NCI-H1105 treated with DMSO at 0.1 percent for 48 hours (cell line): ENCODE data around the gene VMAC.
"Not testable (repeated sequence)": the region's sequence is repeated elsewhere in the genome, so short reads cannot be mapped to it uniquely, and the experiment has no call there.

Experiments used
- DNase-seq: peaks from one replicate; lab custom pipeline; 2025; lab: John Stamatoyannopoulos, UW

Gene VMAC, protein sequence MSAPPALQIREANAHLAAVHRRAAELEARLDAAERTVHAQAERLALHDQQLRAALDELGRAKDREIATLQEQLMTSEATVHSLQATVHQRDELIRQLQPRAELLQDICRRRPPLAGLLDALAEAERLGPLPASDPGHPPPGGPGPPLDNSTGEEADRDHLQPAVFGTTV

GRCh38 chr19:5904352-5905113, at the start of gene VMAC:
Gene VMAC, plus strand, starts transcription at chr19:5904872. Its CDS starts 19 bp downstream, at chr19:5904891.
- peak; percentile 100 for DNase-seq

DNA sequence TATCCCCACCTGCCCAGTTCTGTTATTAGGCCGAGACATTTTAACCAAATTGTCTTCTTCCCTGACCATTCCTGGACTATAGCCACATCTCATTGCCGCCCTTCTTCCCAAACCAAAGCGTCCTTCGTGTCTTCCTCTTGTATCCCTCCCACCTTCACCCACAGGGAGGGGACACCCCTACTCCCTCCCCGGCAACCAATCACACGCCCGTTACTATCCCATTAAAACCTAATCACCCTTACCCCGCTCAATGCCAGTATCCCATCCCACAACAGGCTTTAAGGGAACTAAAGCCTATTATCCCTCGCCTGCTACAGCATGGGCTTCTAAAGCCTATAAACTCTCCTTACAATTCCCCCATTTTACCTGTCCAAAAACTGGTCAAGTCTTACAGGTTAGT, 49.5 kb upstream of the VMAC start:
- not testable (repeated sequence) for DNase-seq

DNA sequence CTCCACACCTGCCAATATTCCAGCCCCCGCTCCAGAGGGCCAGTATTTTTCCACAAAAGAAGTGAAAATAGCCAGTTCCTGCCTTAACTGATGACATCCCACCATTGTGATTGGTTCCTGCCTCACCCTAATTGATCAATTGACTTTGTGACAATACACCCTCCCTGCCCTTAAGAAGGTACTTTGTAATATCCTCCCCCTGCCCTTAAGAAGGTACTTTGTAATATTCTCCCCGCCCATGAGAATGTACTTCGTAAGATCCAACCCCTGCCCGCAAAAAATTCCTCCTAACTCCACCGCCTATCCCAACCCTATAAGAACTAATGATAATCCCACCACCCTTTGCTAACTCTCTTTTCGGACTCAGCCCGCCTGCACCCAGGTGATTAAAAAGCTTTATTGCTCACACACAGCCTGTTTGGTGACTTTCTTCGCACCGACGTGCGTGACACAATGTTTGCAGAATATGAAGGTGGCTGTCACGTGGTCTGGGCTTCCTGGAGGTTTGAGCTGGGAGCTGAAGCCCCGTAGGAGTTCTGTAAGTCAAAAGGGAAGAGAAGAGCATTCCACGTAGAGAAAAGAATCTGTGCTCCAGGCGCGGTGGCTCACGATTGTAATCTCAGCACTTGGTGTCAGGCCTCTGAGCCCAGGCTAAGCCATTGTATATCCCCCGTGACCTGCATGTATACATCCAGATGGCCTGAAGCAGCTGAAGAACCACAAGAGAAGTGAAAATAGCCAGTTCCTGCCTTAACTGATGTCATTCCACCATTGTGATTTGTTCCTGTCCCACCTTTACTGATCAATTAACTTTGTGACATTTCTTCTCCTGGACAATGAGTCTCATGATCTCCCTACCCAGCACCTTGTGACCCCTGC, 47.2 kb upstream of the VMAC start:
- no peak for DNase-seq

DNA sequence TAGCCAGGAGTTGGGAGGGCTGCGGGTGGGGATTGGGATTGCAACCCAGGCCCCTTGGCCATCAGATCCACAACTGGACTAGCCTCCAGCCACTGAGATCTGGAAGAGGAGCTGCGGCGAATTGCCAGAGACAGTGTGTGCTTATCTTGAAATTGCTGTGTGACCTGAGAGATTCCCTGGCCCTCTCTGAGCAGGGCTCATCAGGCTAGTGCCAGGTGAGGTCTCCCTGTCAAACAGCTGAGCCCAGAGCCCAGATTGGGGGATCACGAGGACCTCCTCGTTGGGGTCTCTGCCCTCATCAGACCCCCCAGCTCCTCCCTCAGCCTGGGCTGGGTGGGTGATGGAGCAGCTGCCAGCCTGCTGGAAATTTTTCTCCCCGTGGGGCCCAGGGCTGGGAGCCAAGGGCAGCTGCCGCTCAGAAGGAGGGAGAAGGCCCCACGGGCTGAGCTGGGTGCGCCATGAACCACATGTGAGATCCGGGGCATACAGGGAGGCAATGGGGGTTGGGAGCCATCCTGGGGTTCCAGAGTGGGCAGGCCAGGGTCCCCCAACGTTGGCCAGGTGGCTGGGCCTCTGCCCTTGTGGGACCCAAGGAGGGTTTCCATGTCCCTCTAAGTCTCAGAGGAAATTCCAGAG, 41.5 kb upstream of the VMAC start:
- no peak for DNase-seq

DNA sequence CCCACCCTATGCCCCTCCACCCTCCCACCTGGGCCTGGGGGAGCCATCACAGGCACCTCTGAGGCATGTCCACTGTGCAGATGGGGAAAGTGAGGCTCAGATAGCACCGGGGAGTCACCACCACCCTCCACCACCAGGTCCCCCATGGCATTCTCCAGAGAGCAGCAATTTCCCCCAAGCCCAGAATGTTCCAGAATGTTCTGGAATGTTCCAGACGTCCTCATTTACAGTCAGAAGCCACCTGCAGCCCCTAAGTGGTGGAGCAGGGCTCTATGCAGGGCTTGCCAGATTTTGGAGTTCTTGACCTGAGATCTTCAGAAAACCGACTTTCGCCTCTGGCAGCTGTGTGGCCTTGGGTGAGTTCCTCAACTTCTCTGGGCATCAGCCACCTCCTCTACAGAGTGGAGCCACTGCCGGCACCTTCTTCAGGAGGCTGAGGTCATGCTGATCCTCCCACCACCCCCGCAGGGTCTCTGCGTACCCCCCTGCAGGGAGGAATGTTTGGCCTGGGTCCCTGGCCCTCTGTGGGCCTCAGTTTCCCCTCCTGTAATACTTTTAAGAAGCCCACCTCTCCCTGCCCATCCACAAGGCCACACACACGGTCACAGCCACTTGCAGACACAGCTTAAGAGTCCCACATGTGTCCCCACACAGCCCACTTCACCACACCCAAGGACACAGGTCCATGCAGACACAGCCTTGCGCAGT, 40.5 kb upstream of the VMAC start:
- DNase-seq: no peak

GRCh38 chr19:5864725-5865486, 39.8 kb upstream of the VMAC start:
- DNase-seq: no peak

DNA sequence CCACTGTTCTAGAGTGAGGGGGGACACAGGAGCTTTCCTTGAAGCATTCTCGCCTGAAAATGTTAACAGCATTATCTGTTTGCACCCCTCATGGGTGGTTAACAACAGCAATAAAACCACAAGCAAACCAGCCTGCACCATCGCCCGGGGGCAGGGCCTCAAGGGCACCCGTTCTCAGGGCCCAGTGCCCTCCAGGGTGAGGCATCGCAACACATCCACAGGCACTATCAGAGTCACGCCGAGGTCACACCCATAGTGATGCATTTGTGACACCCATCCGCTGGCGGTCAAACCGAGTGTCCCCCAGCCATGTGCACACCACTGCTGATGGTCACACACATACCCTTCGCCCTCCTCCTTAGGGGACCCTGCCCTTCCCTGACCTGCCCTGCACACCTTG, 38.9 kb upstream of the VMAC start:
- DNase-seq: no peak

DNA sequence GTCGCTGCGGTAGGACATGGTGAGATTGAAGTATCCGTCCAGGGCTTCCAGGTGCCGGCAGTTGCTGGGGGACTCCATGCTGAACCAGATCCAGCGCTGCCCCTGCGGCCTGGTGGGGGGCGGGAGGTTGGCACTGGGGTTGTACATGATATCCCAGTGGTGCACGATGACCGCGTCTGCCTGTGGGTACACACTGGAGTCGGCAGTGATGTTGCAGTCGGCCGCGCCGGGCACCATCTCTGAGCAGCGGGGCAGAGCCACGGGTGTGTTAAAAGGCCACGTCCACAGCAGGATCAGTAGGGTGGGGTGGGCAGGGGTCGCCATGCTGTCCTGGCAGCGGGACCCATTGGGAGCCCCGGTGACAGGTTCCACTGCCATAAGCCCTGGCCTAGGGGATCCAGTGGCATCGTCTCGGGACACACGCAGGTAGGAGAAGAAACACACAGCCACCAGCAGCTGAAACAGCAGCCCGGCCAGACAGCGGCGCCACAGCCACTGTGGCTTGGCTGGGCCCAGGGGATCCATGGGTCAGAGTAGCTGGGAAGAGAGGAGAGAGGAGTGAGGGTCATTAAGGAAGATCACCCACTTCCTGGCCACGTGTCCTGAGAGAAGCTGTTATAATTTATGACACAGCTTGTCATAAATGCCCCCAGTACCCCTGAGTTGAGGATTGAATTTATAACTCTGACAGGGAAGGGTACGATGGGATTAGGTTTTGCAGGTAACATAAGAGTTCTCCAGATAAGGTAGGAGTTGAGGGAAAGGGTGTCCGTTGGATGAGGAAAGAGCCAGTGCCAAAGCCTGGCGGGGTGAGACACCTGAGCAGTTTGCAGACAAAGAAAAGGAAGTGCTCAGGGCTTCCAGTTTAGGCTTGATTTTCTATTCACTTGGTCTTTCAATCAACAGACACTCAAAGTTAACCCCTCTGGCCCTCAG, 37.2 kb upstream of the VMAC start:
- no peak for DNase-seq

GRCh38 chr19:5870986-5871394, 33.7 kb upstream of the VMAC start:
- no peak for DNase-seq

- DNase-seq: no peak
Measured at GRCh38 chr19:5873617-5874199, 31.0 kb upstream of the VMAC start.

GRCh38 chr19:5874496-5874895, 30.2 kb upstream of the VMAC start:
- not testable (repeated sequence) for DNase-seq

- no peak for DNase-seq
Measured at GRCh38 chr19:5877427-5877826, 27.2 kb upstream of the VMAC start.

DNA sequence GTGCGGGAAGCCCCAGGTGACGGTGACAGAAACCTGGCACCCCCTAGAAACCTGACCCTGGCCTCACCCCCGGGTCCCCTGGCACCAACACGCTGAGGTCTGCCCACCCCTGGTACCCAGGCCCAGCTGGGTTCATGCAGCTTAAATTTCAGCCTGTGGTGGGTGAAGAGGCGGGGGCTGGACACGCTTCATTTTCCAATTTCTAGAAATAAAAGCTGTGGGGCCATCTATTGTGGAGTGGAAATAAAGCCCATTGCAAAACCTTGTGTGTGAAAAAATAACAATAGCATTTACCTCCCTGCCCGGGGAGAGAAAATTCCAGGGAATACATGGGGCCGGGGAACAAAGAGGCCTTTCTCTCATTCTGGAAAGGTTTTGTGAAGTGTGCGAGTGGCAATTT, 26.8 kb upstream of the VMAC start:
- no peak for DNase-seq

GRCh38 chr19:5880196-5880595, 24.5 kb upstream of the VMAC start:
- no peak for DNase-seq

GRCh38 chr19:5880604-5881078, 24.0 kb upstream of the VMAC start:
- no peak for DNase-seq

DNA sequence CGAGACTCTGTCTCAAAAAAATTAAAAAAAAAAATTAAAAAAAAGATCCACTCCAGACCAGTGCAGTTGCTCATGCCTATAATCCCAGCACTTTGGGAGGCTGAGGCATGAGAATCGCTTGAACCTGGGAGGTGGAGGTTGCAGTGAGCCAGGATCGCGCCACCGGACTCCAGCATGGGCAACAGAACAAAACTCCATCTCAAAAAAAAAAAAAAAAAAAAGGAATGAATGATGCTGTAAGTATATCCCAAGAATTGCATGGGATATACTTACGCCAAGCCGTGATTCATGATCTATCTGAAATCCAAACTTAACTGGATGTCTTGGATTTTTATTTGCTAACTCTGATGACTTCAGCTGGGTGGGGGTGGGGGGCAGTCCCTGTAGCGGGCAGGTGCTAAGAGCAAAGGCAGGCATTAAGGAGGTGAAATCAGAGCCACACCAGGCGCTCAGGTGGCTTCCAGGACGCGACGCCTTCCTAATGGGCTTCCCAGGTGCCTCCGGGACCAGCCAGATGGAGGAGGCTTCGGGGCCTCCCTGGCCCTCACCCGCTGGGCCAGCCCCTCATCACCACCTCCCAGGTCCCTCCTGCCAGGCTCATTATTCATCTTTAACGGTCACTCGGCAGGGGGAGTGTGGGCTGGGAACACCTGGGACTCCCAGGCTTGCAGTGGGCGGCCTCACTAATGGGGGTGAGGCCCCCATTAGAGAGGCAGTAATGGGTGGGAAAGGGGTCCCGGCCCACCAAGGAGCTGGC, 23.0 kb upstream of the VMAC start:
- no peak for DNase-seq

GRCh38 chr19:5882421-5882968, 22.2 kb upstream of the VMAC start:
- DNase-seq: no peak
